ENCODE results near the gene GALK1.
"Not testable (repeated sequence)": the region's sequence is repeated elsewhere in the genome, so short reads cannot be mapped to it uniquely, and the experiment has no call there.

GALK1 gene

GRCh38 chr17:75767881-75768280 is 2.9 kb upstream of the GALK1 start:
- in situ Hi-C loops (cut with MboI; ENCODE audit: low sequenced_read_pairs), result no loop called here

DNA sequence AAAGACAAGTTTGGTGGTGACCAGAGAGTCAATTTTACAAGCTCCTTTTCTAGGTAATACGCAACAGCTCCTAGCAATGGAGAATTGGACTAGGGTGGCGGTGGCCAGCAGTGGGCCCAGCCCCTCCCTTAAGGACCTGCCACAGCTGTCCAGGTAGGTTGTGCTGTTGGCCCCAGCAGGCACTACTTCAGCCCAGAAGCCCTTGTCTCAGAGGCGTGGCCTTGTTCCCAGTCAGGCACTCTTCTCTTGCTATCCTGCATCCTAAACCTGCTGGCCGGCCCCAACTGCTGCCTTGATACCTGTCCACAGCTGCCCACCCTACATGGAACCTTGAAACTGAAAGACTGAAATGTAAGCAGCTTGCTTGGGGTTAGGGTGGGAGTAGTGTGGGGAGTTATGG is 989 bp upstream of the GALK1 start:
- in situ Hi-C loops (cut with MboI; ENCODE audit: low sequenced_read_pairs), result no loop called here

DNA sequence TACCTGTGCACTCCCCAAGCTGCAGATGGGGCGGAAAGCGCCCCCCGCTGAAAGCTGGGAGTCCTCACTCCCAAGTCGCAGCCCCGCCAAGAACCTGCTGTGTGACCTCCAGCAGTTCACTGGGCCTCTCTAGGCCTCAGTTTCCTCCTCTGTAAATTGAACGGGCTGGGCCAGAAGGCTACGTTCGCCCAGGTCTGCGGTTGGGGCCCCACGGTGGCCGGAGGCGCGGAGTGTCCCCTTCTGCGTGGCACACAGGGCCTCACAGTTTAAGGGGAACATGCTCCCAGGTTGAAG is 628 bp downstream of the GALK1 start:
- in situ Hi-C loops (cut with MboI; ENCODE audit: low sequenced_read_pairs), result no loop called here

DNA sequence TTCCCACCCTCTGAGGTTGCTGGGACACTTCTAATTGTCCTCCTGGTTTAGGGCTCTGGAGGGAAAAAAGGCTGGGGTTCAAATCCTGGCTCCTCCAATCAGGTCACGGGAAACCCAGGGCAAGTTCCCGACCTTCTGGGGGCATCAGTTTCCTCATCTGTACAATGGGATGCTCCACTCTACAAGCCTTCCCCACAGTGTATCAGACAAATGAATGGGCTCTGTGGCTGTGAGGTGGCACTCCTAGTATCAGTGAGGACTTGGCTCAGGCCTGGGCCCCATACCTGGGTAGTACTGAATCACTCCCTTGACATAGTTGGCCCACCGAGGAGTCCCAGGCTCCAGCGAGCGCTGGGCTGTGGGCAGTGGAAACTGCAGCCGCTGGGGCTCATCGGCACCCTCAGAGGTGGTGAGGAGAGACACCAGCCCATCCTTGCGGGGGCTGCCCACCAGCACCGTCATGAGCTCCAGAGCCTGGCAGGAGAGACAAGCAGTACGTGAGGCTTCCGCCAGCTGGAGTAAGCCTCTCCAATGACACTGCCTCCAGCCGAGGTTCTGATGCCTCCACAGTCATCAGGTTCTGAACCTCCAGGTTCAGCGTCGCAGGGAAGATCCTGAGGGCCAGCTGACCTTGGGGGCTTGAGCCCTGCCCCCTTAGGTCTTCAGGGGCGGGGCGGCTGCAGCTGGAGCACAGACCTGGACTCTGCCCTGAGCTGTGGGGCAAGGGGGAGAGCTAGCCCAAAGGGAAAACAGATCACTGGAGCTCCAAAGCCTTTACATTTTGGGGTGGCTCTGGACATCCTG is 1.2 kb downstream of the GALK1 start:
- in situ Hi-C loops (cut with MboI; ENCODE audit: low sequenced_read_pairs), result no loop called here

DNA sequence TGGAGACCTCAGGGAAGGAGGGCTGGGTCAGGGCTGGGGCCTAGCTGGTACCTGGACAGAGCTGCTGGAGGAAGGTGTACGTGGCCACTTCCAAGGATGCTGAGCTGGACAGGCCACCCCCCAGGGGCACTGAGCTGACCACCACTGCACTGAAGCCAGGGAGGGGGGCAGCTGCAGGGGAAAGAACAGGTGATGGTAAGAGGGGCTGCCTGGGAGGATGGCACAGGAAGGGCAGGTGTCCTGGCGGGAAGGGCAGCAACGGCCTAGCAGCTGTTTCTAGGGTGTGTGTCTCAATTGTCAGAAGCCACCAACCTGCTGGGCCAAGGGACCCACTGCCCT is 1.8 kb downstream of the GALK1 start:
- in situ Hi-C loops (cut with MboI; ENCODE audit: low sequenced_read_pairs), result no loop called here

DNA sequence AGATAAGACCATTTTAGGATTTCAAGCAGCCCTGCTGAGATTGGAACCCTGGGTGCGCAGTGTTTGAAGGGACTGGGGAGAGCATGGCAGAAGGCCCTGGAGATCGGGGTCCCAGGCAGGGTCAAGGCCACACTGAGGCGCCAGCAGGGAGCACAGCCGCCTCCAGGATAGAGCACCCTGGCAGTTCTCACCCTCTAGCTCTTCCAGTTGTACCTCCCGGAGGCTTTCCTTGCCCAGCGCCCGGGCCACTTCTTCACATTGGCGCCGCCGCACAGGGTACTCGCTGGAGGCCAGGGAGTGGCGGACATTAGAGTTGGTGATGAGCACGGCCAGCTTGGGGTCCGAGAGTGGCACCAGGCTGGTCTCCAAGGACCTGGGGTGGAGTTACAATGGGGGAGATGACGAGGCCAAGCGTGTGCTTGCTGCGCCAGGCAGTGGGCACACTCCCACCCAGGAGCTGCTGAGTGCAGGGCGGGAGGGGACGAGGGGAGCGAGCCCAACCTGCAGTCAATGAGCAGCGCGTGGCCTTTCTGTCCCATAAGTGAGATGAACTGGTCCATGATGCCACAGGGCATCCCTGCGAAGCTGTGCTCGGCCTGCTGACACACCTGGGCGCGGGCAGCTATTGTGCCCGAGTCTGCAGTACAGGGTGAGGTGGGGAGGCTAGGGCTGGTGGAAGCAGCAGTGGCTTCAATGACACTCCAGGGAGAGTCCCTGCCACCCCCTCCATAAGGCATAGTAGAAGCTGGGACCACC is 2.3 kb downstream of the GALK1 start:
- in situ Hi-C loops (cut with MboI; ENCODE audit: low sequenced_read_pairs), result no loop called here

DNA sequence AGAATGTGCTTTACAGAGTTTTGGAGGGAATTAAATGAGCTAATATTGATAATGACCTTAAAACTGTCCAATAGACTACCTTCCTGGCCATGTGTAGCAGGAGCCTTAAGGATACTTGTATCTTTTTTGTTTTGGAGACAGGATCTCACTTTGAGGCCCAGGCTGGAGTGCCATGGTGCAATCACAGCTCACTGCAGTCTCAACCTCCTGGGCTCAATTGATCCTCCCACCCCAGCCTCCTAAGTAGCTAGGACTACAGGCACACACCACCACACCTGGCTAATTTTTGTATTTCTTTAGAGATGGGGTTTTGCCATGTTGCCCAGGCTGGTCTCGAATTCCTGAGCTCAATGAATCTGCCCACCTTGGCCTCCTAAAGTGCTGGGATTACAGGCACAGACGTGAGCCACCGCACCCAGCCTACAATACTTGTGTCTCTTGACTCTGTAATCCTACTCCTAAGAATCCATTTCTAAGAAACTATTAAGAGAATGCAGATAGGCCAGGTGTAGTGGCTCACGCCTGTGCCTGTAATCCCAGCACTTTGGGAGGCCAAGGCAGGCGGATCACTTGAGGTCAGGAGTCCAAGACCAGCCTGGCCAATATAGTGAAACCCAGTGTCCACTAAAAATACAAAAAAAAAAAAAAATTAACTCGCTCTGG is 4.9 kb downstream of the GALK1 start:
- in situ Hi-C loops (cut with MboI; ENCODE audit: low sequenced_read_pairs), result not testable (repeated sequence)

GRCh38 chr17:75759457-75759856 is 5.5 kb downstream of the GALK1 start:
- in situ Hi-C loops (cut with MboI; ENCODE audit: low sequenced_read_pairs), result no loop called here

DNA sequence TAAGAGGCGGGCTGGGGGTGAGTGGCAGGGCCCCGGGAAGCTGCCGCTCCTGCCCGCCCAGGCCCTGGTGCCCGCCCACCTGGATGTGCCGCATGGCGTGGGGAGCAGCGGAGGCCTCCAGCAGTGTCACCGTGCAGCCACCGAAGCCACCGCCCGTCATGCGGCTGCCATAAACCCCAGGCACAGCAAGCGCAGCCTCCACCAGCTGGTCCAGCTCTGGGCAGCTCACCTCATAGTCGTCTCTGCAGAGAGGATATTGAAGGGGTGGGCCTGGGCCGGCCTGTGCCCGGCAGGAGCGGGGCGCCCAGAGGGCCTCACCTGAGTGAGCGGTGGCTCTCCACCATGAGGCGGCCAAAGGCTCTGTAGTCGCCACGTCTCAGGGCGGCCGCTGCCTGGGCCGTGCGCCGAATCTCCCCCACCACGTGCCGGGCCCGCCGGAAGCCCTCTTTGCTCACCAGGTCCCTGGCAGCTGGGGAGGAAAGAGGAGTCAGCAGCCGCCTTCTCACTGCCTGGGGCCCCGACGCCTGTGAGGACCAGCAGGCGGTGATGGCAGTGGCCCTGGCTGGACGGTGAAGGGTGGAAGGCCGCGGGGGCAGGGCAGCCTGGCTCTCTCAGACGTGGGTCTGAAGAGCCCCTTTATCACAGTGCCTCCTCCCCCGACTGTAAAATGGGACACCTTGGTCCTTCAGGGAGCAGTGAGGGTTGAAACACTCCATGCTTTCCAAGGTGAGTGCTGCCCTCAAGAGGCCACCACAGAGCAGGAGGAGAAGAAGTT is 6.7 kb downstream of the GALK1 start:
- in situ Hi-C loops (cut with MboI; ENCODE audit: low sequenced_read_pairs), result no loop called here

DNA sequence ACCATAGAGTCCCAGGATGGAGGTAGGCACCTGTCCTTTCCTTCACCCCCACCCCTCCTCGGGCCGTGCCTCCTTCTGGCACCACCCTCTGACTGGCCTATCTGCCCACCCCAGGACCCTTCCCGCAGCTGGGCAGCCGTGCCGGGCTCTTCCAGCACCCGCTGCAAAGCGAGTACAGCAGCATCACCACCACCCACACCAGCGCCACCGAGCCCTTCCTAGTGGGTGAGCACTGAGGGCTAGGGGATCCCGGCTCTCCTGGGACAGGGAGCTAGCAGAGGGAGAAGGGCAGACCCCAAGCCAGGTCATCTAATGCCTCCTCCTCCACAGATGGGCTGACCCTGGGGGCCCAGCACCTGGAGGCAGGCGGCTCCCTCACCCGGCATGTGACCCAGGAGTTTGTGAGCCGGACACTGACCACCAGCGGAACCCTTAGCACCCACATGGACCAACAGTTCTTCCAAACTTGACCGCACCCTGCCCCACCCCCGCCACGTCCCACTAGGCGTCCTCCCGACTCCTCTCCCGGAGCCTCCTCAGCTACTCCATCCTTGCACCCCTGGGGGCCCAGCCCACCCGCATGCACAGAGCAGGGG is 7.8 kb downstream of the GALK1 start:
- in situ Hi-C loops (cut with MboI; ENCODE audit: low sequenced_read_pairs), result no loop called here

DNA sequence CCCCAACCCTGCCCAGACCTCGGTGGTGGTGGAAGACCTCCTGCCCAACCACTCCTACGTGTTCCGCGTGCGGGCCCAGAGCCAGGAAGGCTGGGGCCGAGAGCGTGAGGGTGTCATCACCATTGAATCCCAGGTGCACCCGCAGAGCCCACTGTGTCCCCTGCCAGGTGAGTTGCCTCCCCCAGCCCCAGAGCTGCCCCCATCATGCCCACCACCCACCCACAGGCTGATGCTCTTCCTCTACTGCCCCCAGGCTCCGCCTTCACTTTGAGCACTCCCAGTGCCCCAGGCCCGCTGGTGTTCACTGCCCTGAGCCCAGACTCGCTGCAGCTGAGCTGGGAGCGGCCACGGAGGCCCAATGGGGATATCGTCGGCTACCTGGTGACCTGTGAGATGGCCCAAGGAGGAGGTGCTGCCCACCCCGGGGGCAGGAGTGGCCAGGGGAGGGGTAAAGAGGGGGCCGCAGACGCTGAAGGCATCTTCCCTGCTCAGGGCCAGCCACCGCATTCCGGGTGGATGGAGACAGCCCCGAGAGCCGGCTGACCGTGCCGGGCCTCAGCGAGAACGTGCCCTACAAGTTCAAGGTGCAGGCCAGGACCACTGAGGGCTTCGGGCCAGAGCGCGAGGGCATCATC is 8.4 kb downstream of the GALK1 start:
- in situ Hi-C loops (cut with MboI; ENCODE audit: low sequenced_read_pairs), result no loop called here

DNA sequence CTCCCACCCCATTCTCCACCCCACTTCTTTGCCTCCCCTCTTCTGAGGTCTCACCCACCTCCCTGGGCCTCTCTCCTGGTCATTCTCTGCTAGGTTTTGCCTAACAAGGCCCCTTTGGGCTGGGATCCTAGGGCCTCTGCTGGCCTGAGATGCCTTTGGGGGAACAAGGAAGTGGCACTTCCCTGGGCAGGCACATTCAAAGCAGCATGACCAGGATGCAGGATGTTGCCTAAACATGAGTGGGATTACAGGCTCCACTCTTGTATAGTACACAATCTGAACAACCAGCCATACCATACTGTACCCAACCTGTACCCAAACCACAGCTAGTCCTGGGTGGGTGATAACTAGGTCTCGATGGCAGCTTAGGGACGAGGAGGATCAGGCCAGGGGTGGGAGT is 9.0 kb downstream of the GALK1 start:
- in situ Hi-C loops (cut with MboI; ENCODE audit: low sequenced_read_pairs), result no loop called here

- in situ Hi-C loops (cut with MboI; ENCODE audit: low sequenced_read_pairs), result no loop called here
Measured at GRCh38 chr17:75755205-75755901, 9.6 kb downstream of the GALK1 start.

- in situ Hi-C loops (cut with MboI; ENCODE audit: low sequenced_read_pairs), result no loop called here
Measured at GRCh38 chr17:75754378-75755204, 10.4 kb downstream of the GALK1 start.

DNA sequence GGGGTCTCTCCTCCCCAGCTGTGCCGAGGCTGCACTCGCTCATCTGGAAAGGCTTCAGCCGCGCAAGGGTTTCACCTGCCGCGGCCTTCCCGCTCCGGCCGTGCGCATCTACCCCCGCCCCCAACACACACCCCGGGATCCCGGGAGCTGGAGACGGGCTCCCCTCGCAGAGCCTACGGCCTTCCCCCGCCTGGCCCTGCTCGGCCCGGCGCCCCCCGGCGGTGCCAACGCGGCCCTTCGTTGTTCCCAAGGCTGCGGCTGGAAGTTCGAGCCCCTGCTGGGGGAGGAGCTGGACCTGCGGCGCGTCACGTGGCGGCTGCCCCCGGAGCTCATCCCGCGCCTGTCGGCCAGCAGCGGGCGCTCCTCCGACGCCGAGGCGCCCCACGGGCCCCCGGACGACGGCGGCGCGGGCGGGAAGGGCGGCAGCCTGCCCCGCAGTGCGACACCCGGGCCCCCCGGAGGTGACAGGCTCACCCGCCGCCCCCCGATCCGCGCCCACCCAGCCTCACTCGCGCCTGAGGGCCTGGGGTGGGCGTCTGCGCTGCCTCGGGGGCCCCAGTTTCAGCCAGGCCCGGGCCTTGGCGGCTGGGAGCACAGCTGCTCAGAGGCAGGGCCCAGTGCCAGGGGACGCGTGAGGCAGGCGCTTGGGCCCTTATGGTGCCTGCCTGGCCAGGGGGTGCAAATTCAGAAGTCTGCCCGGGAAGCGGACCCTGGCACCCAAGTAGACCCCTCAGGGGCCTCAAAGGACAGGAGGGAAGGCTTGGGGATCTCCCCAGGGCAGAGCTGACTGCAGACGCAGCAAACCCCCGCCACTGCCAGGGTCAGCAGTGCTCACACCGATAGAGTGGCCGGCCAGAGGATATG is 11.2 kb downstream of the GALK1 start:
- in situ Hi-C loops (cut with MboI; ENCODE audit: low sequenced_read_pairs), result no loop called here

DNA sequence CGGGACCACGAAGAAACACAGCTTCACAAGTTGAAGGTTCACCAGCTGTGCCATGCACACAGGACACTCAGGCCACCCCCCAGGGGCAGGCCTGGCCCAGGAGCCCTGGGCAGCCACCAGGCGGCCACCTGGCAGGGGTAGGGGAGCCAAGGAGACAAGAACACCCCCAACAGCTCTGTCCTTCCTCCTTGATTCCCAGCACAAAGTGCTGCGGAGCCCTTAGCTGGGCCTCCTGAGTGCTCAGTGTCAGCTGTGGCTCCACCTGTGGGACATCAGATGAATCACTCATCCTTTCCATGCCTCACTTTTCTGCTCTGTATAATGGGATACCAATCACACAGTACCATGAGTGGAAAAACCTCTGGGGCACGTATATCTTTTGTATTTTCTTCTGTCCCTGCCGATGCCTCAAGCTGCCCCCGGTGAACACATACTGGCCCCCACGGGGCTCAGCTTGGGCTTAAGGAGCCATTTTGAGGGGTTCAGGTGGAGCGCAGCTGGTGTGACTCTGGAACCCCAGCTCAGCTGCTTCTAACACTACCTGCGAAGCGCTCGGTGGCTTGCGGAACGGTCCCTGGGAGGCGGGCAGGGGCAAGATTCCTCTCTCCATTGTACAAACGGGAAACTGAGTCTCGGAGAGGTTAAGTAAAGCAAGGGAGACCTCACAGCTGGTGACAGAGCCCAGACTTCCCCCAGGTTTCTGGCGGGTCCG is 12.0 kb downstream of the GALK1 start:
- in situ Hi-C loops (cut with MboI; ENCODE audit: low sequenced_read_pairs), result no loop called here

DNA sequence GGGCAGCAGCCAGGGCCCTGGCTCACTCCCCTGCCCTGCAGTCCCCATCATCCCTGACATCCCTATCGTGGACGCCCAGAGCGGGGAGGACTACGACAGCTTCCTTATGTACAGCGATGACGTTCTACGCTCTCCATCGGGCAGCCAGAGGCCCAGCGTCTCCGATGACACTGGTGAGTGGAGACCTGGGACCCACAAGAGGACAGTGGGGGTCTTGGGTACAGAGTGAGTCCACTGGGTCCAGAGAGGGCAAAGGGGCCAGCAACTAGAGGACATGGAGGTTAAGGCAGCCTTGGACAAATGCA is 12.6 kb downstream of the GALK1 start:
- in situ Hi-C loops (cut with MboI; ENCODE audit: low sequenced_read_pairs), result no loop called here
